ENCODE results near the gene ATP6V1D.

DNA sequence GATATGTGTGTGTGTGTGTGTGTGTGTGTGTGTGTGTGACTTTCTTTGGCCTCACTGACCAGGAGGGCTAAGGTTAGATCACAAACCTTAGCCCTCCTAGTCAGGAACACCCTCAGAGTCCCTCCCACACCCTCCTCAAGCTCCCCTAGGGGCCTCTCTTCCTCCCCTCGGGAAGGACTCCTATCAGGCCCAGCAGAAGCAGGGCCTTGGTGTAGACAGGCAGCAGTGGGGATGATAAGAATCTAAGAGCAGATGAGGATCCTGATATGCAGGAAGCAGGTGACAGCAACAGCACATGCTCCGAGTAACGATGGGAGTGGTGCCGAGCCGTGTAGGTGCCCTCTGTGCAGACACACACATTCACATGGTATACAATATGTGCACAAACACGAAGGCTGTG, 31.7 kb upstream of the ATP6V1D start:
- TF ChIP-seq, protein P1, sequence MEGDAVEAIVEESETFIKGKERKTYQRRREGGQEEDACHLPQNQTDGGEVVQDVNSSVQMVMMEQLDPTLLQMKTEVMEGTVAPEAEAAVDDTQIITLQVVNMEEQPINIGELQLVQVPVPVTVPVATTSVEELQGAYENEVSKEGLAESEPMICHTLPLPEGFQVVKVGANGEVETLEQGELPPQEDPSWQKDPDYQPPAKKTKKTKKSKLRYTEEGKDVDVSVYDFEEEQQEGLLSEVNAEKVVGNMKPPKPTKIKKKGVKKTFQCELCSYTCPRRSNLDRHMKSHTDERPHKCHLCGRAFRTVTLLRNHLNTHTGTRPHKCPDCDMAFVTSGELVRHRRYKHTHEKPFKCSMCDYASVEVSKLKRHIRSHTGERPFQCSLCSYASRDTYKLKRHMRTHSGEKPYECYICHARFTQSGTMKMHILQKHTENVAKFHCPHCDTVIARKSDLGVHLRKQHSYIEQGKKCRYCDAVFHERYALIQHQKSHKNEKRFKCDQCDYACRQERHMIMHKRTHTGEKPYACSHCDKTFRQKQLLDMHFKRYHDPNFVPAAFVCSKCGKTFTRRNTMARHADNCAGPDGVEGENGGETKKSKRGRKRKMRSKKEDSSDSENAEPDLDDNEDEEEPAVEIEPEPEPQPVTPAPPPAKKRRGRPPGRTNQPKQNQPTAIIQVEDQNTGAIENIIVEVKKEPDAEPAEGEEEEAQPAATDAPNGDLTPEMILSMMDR (IDR thresholded peaks at IDR 0.05; ENCODE audit: insufficient read depth, low read length, poor library complexity, severe bottlenecking): no peak
- no peak for TF ChIP-seq EZH2phosphoT487 (conservative IDR thresholded peaks at IDR 0.05; ENCODE audit: low read length)
